OCI-LY7 (cell line): Measurements from ENCODE around the gene TES. TPM values are rescaled to one million over a fixed set of nuclear protein-coding genes. Genes with fewer than 3 reads are reported as not detected.
A peak's percentile ranks its signal among the peaks of the same experiment; 100 is the strongest.

Experiments used
- BruUV-seq: library from RNA; stranded (reverse); fragments of 400-500 nt; replicated peaks from 2 replicates; lab custom pipeline; 2021; lab: Mats Ljungman, UMichigan
- CTCF ChIA-PET: fragments of 300-600 bp; sonication (Branson Sonifier 250); formaldehyde crosslinking; loops from one replicate; lab custom pipeline; 2022; ENCODE audit warnings: antibody characterized with exemption; ENCODE audit not compliant: unreplicated experiment; lab: Charles Lee
- POLR2A ChIA-PET: fragments of 300-600 bp; sonication (Branson Sonifier 250); formaldehyde crosslinking; loops from one replicate; lab custom pipeline; 2022; ENCODE audit warnings: antibody characterized with exemption; lab: Charles Lee
- DNase-seq: peaks from one replicate; pipeline ENCODE4 v3.0.0-alpha.2; 2015; ENCODE audit warnings: low spot score
- H2AFZ ChIP-seq: fragments of 200-600 bp; sonication (generic), shearing (Covaris generic); 2 replicates; pipeline ENCODE4 v1.6.1; 2014; ENCODE audit warnings: mild to moderate bottlenecking, antibody characterized with exemption, low read length, moderate library complexity
- H3K27ac ChIP-seq: fragments of 200-600 bp; sonication (generic); 2 replicates; pipeline ENCODE4 v1.5.1; 2014; ENCODE audit warnings: mixed run types, low read depth, mild to moderate bottlenecking, moderate library complexity, low read length, inconsistent platforms; ENCODE audit not compliant: poor library complexity, severe bottlenecking
- H3K36me3 ChIP-seq: fragments of 200-600 bp; sonication (generic); 2 replicates; pipeline ENCODE4 v1.6.1; 2014; ENCODE audit warnings: mild to moderate bottlenecking, antibody characterized with exemption, low read length, moderate library complexity, mixed read lengths; ENCODE audit not compliant: insufficient read depth
- H3K4me1 ChIP-seq: fragments of 200-600 bp; sonication (generic); 2 replicates; pipeline ENCODE4 v1.5.1; 2014; ENCODE audit warnings: mild to moderate bottlenecking, low read length; ENCODE audit not compliant: insufficient read depth, poor library complexity, severe bottlenecking
- H3K4me2 ChIP-seq: fragments of 200-600 bp; sonication (generic); 2 replicates; pipeline ENCODE4 v1.6.1; 2014; ENCODE audit warnings: mild to moderate bottlenecking, low read length
- H3K4me3 ChIP-seq: fragments of 200-600 bp; sonication (generic); 2 replicates; pipeline ENCODE4 v1.5.1; 2014; ENCODE audit warnings: mild to moderate bottlenecking, low read depth, low read length; ENCODE audit not compliant: poor library complexity, severe bottlenecking
- H3K79me2 ChIP-seq: fragments of 200-600 bp; sonication (generic); 2 replicates; pipeline ENCODE4 v1.6.1; 2016; ENCODE audit warnings: low read depth, mild to moderate bottlenecking, low read length, moderate library complexity, mixed read lengths; ENCODE audit not compliant: insufficient read depth
- H3K9me2 ChIP-seq: fragments of 200-600 bp; sonication (generic); 2 replicates; pipeline ENCODE4 v1.6.1; 2016; ENCODE audit warnings: mild to moderate bottlenecking, low read length, mixed read lengths; ENCODE audit not compliant: insufficient read depth
- H3K9me3 ChIP-seq: fragments of 200-600 bp; sonication (generic); 2 replicates; pipeline ENCODE4 v1.6.1; 2014; ENCODE audit warnings: mild to moderate bottlenecking, mixed run types, low read length, mixed read lengths
- H4K20me1 ChIP-seq: fragments of 200-600 bp; sonication (generic); 2 replicates; pipeline ENCODE4 v1.6.1; 2014; ENCODE audit warnings: mild to moderate bottlenecking, antibody characterized with exemption, low read length, moderate library complexity, mixed read lengths; ENCODE audit not compliant: insufficient read depth
- EZH2phosphoT487 ChIP-seq: fragments of 200-600 bp; sonication (generic); IDR thresholded peaks from 2 replicates; pipeline ENCODE4 v1.6.1; 2018; ENCODE audit warnings: low read depth, borderline replicate concordance, mild to moderate bottlenecking, mixed run types, antibody characterized with exemption, low read length, moderate library complexity, mixed read lengths
- intact Hi-C: fragments of 100-400 bp; cut with micrococcal nuclease; formaldehyde crosslinking; loops from one replicate; pipeline ENCODE4 v1.10.0; 2022; ENCODE audit not compliant: unreplicated experiment
- total RNA-seq, 2 experiments: library from RNA; depleted of rRNA in 1 of 2; stranded (reverse); fragments of >200 nt in 1 of 2; shearing (Covaris generic) in 1 of 2; gene quantifications; 2 replicates each; pipeline ENCODE4 v1.2.3, GENCODE V29; 2014 to 2022
- TF ChIP-seq, protein P1 (sequence below): fragments of 200-600 bp; sonication (generic); conservative IDR thresholded peaks from 2 replicates; pipeline ENCODE4 v1.5.1; 2014; ENCODE audit warnings: mild to moderate bottlenecking, antibody characterized with exemption, low read length, moderate library complexity, mixed read lengths

Gene TES
- total RNA-seq, 2 experiments from 2014 or later = not detected

DNA sequence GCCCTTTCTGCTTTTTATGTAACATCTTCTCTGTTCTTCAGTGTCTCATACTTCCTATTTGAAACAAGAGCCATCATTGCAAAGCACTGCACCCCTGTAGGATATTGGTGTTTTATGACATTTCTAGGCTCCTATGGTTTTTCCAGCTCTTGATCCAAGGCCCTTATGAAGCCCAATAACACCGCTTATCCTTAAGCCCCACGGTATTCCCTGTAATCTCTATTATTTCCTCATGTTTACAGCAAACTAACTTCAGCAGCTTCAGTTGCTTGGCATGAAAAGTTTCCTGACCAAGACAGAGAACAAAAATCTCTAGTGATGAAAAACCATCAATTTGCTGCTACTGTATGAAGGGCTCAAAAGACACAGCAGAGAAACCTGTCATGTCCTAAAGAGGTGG is 34.1 kb upstream of the TES start:
- no peaks in the 10 kb centered on the region for H3K79me2 ChIP-seq
- H4K20me1 ChIP-seq = no peaks in the 10 kb centered on the region
- H3K9me3 ChIP-seq = no peaks in the 10 kb centered on the region
- H3K36me3 ChIP-seq = no peaks in the 10 kb centered on the region
- DNase-seq = no peak
- no peak overlapping the region for H3K4me3 ChIP-seq
- H3K27ac ChIP-seq = no peak overlapping the region
- TF ChIP-seq EZH2phosphoT487 = no peak
- TF ChIP-seq, protein P1, sequence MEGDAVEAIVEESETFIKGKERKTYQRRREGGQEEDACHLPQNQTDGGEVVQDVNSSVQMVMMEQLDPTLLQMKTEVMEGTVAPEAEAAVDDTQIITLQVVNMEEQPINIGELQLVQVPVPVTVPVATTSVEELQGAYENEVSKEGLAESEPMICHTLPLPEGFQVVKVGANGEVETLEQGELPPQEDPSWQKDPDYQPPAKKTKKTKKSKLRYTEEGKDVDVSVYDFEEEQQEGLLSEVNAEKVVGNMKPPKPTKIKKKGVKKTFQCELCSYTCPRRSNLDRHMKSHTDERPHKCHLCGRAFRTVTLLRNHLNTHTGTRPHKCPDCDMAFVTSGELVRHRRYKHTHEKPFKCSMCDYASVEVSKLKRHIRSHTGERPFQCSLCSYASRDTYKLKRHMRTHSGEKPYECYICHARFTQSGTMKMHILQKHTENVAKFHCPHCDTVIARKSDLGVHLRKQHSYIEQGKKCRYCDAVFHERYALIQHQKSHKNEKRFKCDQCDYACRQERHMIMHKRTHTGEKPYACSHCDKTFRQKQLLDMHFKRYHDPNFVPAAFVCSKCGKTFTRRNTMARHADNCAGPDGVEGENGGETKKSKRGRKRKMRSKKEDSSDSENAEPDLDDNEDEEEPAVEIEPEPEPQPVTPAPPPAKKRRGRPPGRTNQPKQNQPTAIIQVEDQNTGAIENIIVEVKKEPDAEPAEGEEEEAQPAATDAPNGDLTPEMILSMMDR = no peak
- intact Hi-C loops = no loop called here
- H3K9me2 ChIP-seq = no peaks in the 10 kb centered on the region
- H2AFZ ChIP-seq = no peak overlapping the region
- CTCF ChIA-PET = interaction anchor here (0.9 kb wide), 1 partner anchor 59 kb away, joined by 3 read pairs; no protein-coding TSS in a partner anchor
- no TSS peak for BruUV-seq
- no peak overlapping the region for H3K4me2 ChIP-seq
- POLR2A ChIA-PET = interaction anchor here (0.6 to 1.0 kb wide), 3 partner anchors 10 to 652 kb away, joined by 3 to 5 read pairs (median 3); no protein-coding TSS in a partner anchor
- no peaks in the 10 kb centered on the region for H3K4me1 ChIP-seq

GRCh38 chr7:116177009-116177408 is 33.3 kb upstream of the TES start:
- Histone ChIP-seq H3K9me2 (no peaks in the 10 kb centered on the region), H4K20me1 (no peaks in the 10 kb centered on the region), H3K9me3 (no peaks in the 10 kb centered on the region), H3K79me2 (no peaks in the 10 kb centered on the region), H3K36me3 (no peaks in the 10 kb centered on the region), H3K4me1 (no peaks in the 10 kb centered on the region), H3K4me3 (no peak overlapping the region), H3K4me2 (no peak overlapping the region), H3K27ac (no peak overlapping the region), H2AFZ (no peak overlapping the region)
- no peak for DNase-seq
- intact Hi-C loops = no loop called here
- POLR2A ChIA-PET = interaction anchor here (0.5 to 1.0 kb wide), 3 partner anchors 11 to 950 kb away, joined by 3 read pairs; no protein-coding TSS in a partner anchor
- TF ChIP-seq, protein P1 = no peak
- TF ChIP-seq EZH2phosphoT487 = no peak
- CTCF ChIA-PET = interaction anchor here (0.9 kb wide), 1 partner anchor 59 kb away, joined by 3 read pairs; no protein-coding TSS in a partner anchor
- BruUV-seq = no TSS peak

DNA sequence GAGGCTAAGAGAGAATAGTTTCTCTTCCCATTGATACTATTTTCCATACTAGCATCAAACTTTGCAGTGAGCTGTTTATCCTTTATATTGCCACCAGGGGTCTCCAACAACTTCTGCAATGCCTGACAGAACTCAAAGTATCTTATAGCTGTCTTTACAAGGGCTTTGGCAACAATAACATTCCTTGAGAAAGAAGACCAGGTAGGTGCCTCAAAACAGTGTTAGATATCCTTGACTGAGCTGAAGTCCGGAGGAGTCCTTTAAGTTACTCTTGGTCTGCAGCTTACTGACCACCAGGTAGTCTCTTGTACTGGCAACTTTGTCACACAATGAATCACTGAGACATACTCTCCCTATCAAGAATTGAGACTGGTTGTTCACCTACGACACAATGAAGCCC is 30.0 kb upstream of the TES start:
- ChIA-PET POLR2A (interaction anchor here (0.6 kb wide), 1 partner anchor 75 kb away, joined by 4 read pairs; no protein-coding TSS in a partner anchor), CTCF (interaction anchor here (1.2 to 1.4 kb wide), 2 partner anchors 14 to 46 kb away, joined by 3 read pairs; no protein-coding TSS in a partner anchor)
- no peaks in the 10 kb centered on the region for H3K36me3 ChIP-seq
- H3K4me1 ChIP-seq = no peaks in the 10 kb centered on the region
- H3K4me2 ChIP-seq = no peak overlapping the region
- no TSS peak for BruUV-seq
- H4K20me1 ChIP-seq = no peaks in the 10 kb centered on the region
- no peaks in the 10 kb centered on the region for H3K9me3 ChIP-seq
- no peak overlapping the region for H3K27ac ChIP-seq
- no peak overlapping the region for H3K4me3 ChIP-seq
- H3K9me2 ChIP-seq = no peaks in the 10 kb centered on the region
- intact Hi-C loops = loop anchor here (2.0 kb wide), 1 partner anchor 54 kb away; no protein-coding TSS in a partner anchor
- H2AFZ ChIP-seq = no peak overlapping the region
- peak; percentile 35 for DNase-seq
- no peaks in the 10 kb centered on the region for H3K79me2 ChIP-seq
- no peak for TF ChIP-seq EZH2phosphoT487
- TF ChIP-seq, protein P1 = peak; percentile 81
